H9 (cell line): Measurements from ENCODE around the gene SLCO1C1. TPM values are rescaled to one million over a fixed set of nuclear protein-coding genes. Genes with fewer than 3 reads are reported as not detected.

Experiments used
- DNase-seq: peaks from one replicate; pipeline ENCODE4 v3.0.0-alpha.2; 2017
- H2AFZ ChIP-seq: one replicate; pipeline ENCODE4 v1.6.1; 2013; ENCODE audit warnings: mild to moderate bottlenecking, low read length, control low read depth, moderate library complexity
- H2AK5ac ChIP-seq: 2 replicates; pipeline ENCODE4 v1.6.1; 2013; ENCODE audit warnings: low read length, control low read depth, mixed read lengths; ENCODE audit not compliant: insufficient read length
- H2BK120ac ChIP-seq: one replicate; pipeline ENCODE4 v1.6.1; 2013; ENCODE audit warnings: low read depth, mild to moderate bottlenecking, low read length, control low read depth, inconsistent platforms; ENCODE audit not compliant: poor library complexity, severe bottlenecking
- H2BK12ac ChIP-seq: 2 replicates; pipeline ENCODE4 v1.6.1; 2013; ENCODE audit warnings: low read length, control low read depth, mixed read lengths, low read depth; ENCODE audit not compliant: insufficient read length
- H2BK15ac ChIP-seq: 2 replicates; pipeline ENCODE4 v1.6.1; 2013; ENCODE audit warnings: low read depth, low read length, control low read depth
- H2BK20ac ChIP-seq: one replicate; pipeline ENCODE4 v1.6.1; 2013; ENCODE audit warnings: low read depth, mild to moderate bottlenecking, low read length, control low read depth, inconsistent platforms; ENCODE audit not compliant: poor library complexity, severe bottlenecking
- H2BK5ac ChIP-seq: 2 replicates; pipeline ENCODE4 v1.6.1; 2013; ENCODE audit warnings: low read length, control low read depth, mixed read lengths; ENCODE audit not compliant: insufficient read length
- H3K14ac ChIP-seq: 2 replicates; pipeline ENCODE4 v1.6.1; 2013; ENCODE audit warnings: low read length, control low read depth; ENCODE audit not compliant: insufficient read depth
- H3K18ac ChIP-seq: 2 replicates; pipeline ENCODE4 v1.6.1; 2013; ENCODE audit warnings: low read depth, mild to moderate bottlenecking, mixed read lengths, low read length, control low read depth; ENCODE audit not compliant: insufficient read length
- H3K23ac ChIP-seq: 2 replicates; pipeline ENCODE4 v1.6.1; 2013; ENCODE audit warnings: low read length, control low read depth, mixed read lengths, low read depth; ENCODE audit not compliant: insufficient read length
- H3K23me2 ChIP-seq: 2 replicates; pipeline ENCODE4 v1.6.1; 2013; ENCODE audit warnings: low read depth, mild to moderate bottlenecking, mixed read lengths, low read length, control low read depth; ENCODE audit not compliant: insufficient read length, poor library complexity, severe bottlenecking
- H3K27ac ChIP-seq: 2 replicates; pipeline ENCODE4 v1.5.1; 2013; ENCODE audit warnings: low read length, control low read depth, mixed read lengths, low read depth; ENCODE audit not compliant: insufficient read length
- H3K27me3 ChIP-seq: 2 replicates; pipeline ENCODE4 v1.6.1; 2013; ENCODE audit warnings: low read length, control low read depth, inconsistent platforms; ENCODE audit not compliant: insufficient read depth
- H3K4ac ChIP-seq: 2 replicates; pipeline ENCODE4 v1.6.1; 2013; ENCODE audit warnings: low read depth, mild to moderate bottlenecking, control low read depth, inconsistent platforms, low read length, moderate library complexity
- H3K4me1 ChIP-seq: 2 replicates; pipeline ENCODE4 v1.6.1; 2013; ENCODE audit warnings: low read length, control low read depth, inconsistent platforms; ENCODE audit not compliant: insufficient read depth
- H3K4me2 ChIP-seq: 2 replicates; pipeline ENCODE4 v1.6.1; 2013; ENCODE audit warnings: low read length, control low read depth, mixed read lengths; ENCODE audit not compliant: insufficient read length, insufficient read depth
- H3K56ac ChIP-seq: 2 replicates; pipeline ENCODE4 v1.6.1; 2013; ENCODE audit warnings: low read depth, mild to moderate bottlenecking, mixed read lengths, low read length, control low read depth; ENCODE audit not compliant: insufficient read length
- H3K79me1 ChIP-seq: 2 replicates; pipeline ENCODE4 v1.6.1; 2013; ENCODE audit warnings: low read depth, mild to moderate bottlenecking, moderate library complexity, low read length, control low read depth, inconsistent platforms; ENCODE audit not compliant: insufficient read depth, poor library complexity, severe bottlenecking
- H3K79me2 ChIP-seq: 2 replicates; pipeline ENCODE4 v1.6.1; 2013; ENCODE audit warnings: low read length, control low read depth, inconsistent platforms; ENCODE audit not compliant: insufficient read depth
- H3K9ac ChIP-seq: 2 replicates; pipeline ENCODE4 v1.6.1; 2013; ENCODE audit warnings: low read length, control low read depth, mixed read lengths; ENCODE audit not compliant: insufficient read length; ENCODE audit errors: extremely low read depth
- H3K9me3 ChIP-seq: one replicate; pipeline ENCODE4 v1.6.1; 2013; ENCODE audit warnings: low read depth, low read length, inconsistent platforms; ENCODE audit not compliant: control insufficient read depth
- H3T11ph ChIP-seq: one replicate; pipeline ENCODE4 v1.6.1; 2013; ENCODE audit warnings: mild to moderate bottlenecking, low read length, control low read depth, inconsistent platforms
- H4K20me1 ChIP-seq: one replicate; pipeline ENCODE4 v1.6.1; 2013; ENCODE audit not compliant: control insufficient read depth, insufficient read length, insufficient read depth
- H4K5ac ChIP-seq: 2 replicates; pipeline ENCODE4 v1.6.1; 2013; ENCODE audit warnings: low read depth, mild to moderate bottlenecking, mixed read lengths, low read length, control low read depth; ENCODE audit not compliant: insufficient read length
- H4K8ac ChIP-seq: replicated peaks from 2 replicates; pipeline ENCODE4 v1.6.1; 2013; ENCODE audit warnings: low read length, control low read depth, mixed read lengths, low read depth; ENCODE audit not compliant: insufficient read length
- H4K91ac ChIP-seq: 2 replicates; pipeline ENCODE4 v1.6.1; 2013; ENCODE audit warnings: low read depth, mild to moderate bottlenecking, moderate library complexity, mixed read lengths, low read length, control low read depth; ENCODE audit not compliant: insufficient read length
- H3K27ac Mint-ChIP-seq, 3 experiments: 2 replicates in 2 of 3; 3 replicates in 1 of 3; pipeline ENCODE4 v1.8.0; 2020 to 2021; ENCODE audit warnings: mixed read lengths in 3 of 3, mild to moderate bottlenecking in 1 of 3, moderate library complexity in 1 of 3
- H3K27me3 Mint-ChIP-seq: 2 replicates; pipeline ENCODE4 v1.8.0; 2021; ENCODE audit warnings: low read depth, mild to moderate bottlenecking, moderate library complexity, mixed read lengths
- H3K36me3 Mint-ChIP-seq, 3 experiments: 2 replicates in 2 of 3; 3 replicates in 1 of 3; pipeline ENCODE4 v1.8.0; 2020 to 2021; ENCODE audit warnings: low read depth in 3 of 3, mixed read lengths in 3 of 3; ENCODE audit not compliant: insufficient read depth in 1 of 3
- H3K4me1 Mint-ChIP-seq, 2 experiments: 2 replicates each; pipeline ENCODE4 v1.8.0; 2020; ENCODE audit warnings: mixed read lengths in 2 of 2
- H3K4me3 Mint-ChIP-seq, 2 experiments: 2 replicates in 1 of 2; 3 replicates in 1 of 2; pipeline ENCODE4 v1.8.0; 2020 to 2021; ENCODE audit warnings: mild to moderate bottlenecking in 2 of 2, mixed read lengths in 2 of 2, moderate library complexity in 1 of 2
- H3K9me3 Mint-ChIP-seq, 2 experiments: 2 replicates in 1 of 2; 3 replicates in 1 of 2; pipeline ENCODE4 v1.8.0; 2020; ENCODE audit warnings: mild to moderate bottlenecking in 2 of 2, mixed read lengths in 2 of 2, moderate library complexity in 1 of 2
- WGBS: extraction: QIAGEN DNeasy Blood & Tissue Kit; methylation state at CpG from one replicate; pipeline ENCODE4 v1.1.7; 2013; ENCODE audit warnings: missing lambda C conversion rate, low lambda C conversion rate, mixed read lengths; ENCODE audit not compliant: insufficient read length; ENCODE audit errors: extremely low coverage; 5-methylcytosine and 5-hydroxymethylcytosine counted together
- total RNA-seq: library from RNA; stranded (reverse); gene quantifications from 2 replicates; pipeline ENCODE4 v1.2.1, GENCODE V29; 2021
- TF ChIP-seq, protein P1 (sequence below): fragments of 200-600 bp; sonication (generic); conservative IDR thresholded peaks from 3 replicates; pipeline ENCODE4 v1.8.0; 2021; ENCODE audit warnings: antibody characterized with exemption, mild to moderate bottlenecking

Gene SLCO1C1
- total RNA-seq, 1 experiment from 2014 or later = not detected

DNA sequence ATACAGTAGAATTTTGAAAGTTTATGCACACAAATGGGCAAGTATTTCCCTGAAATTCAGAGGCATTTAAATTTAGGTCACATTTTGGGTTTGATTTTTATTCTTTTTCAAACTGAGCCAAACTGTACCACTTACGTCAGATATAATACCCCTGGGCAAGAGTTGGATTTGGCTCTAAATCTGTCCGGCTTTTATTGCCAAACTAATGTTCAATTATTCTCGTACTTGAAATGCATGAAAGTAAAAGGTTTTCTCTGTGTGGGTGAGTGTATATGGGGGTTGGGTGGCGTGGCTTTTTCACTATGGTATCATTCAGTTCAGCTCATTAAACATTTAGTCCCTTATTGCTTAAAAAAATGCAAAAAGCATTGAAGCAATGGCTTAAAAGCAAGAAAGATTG is 55.9 kb downstream of the SLCO1C1 start:
- TF ChIP-seq, protein P1, sequence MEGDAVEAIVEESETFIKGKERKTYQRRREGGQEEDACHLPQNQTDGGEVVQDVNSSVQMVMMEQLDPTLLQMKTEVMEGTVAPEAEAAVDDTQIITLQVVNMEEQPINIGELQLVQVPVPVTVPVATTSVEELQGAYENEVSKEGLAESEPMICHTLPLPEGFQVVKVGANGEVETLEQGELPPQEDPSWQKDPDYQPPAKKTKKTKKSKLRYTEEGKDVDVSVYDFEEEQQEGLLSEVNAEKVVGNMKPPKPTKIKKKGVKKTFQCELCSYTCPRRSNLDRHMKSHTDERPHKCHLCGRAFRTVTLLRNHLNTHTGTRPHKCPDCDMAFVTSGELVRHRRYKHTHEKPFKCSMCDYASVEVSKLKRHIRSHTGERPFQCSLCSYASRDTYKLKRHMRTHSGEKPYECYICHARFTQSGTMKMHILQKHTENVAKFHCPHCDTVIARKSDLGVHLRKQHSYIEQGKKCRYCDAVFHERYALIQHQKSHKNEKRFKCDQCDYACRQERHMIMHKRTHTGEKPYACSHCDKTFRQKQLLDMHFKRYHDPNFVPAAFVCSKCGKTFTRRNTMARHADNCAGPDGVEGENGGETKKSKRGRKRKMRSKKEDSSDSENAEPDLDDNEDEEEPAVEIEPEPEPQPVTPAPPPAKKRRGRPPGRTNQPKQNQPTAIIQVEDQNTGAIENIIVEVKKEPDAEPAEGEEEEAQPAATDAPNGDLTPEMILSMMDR = no peak
- Histone ChIP-seq H2AK5ac (no peak overlapping the region), H3K18ac (no peak overlapping the region), H4K91ac (no peak overlapping the region), H2BK12ac (no peak overlapping the region), H3K9ac (no peak overlapping the region), H2BK120ac (no peak overlapping the region), H3K79me2 (no peaks in the 10 kb centered on the region), H2BK15ac (no peak overlapping the region), H3T11ph (no peak overlapping the region), H2AFZ (no peak overlapping the region), H4K8ac (no peak overlapping the region), H4K5ac (no peak overlapping the region), H3K4me2 (no peak overlapping the region), H4K20me1 (no peaks in the 10 kb centered on the region), H3K23ac (no peak overlapping the region), H3K27me3 (no peaks in the 10 kb centered on the region), H3K27ac (no peak overlapping the region), H3K4me1 (no peaks in the 10 kb centered on the region), H3K23me2 (no peaks in the 10 kb centered on the region), H2BK5ac (no peak overlapping the region), H3K9me3 (no peaks in the 10 kb centered on the region), H3K14ac (no peak overlapping the region), H3K4ac (no peak overlapping the region), H2BK20ac (no peak overlapping the region), H3K56ac (no peak overlapping the region), H3K79me1 (no peaks in the 10 kb centered on the region)
- DNase-seq = no peak
- H3K27ac Mint-ChIP-seq = no peak overlapping the region
- H3K36me3 Mint-ChIP-seq = no peaks in the 10 kb centered on the region
- H3K4me1 Mint-ChIP-seq = no peaks in the 10 kb centered on the region; a peak in 1 of 4 replicates
- no peaks in the 10 kb centered on the region for H3K27me3 Mint-ChIP-seq
- no CpG with 5 or more reads among the region's 4 CpGs for WGBS
- peaks cover 0 to 2% of the 10 kb centered on the region in 2 experiments; a peak in 2 of 5 replicates for H3K9me3 Mint-ChIP-seq
- no peak overlapping the region for H3K4me3 Mint-ChIP-seq
